Pancreas (tissue), 10 donors: ENCODE data around the gene DPYSL3. TPM values are rescaled to one million over a fixed set of nuclear protein-coding genes. Genes with fewer than 3 reads are reported as not detected.

Experiments used
- ATAC-seq, 4 donors: fragments of 200-7000 bp; cut with Tn5 transposase; one replicate each; pipeline versions ENCODE4 v1.8.0 to v1.9.1; 2020; ENCODE audit warnings: mild to moderate bottlenecking in 4 of 4, moderate library complexity in 4 of 4
- DNase-seq, 6 donors: peaks; one replicate each; pipeline ENCODE4 v3.0.0-alpha.2; 2020
- FAIRE-seq: peaks from 2 replicates; lab custom pipeline; 2012; peaks lifted over from hg19 to GRCh38; lab: Jason Lieb, UNC
- H3K27ac ChIP-seq, 4 donors: fragments of 200-600 bp; sonication (generic); 1 replicate in 3 of 4; 2 replicates in 1 of 4; pipeline versions ENCODE4 v1.5.0 to v1.8.0; 2020
- H3K27me3 ChIP-seq, 4 donors: fragments of 200-600 bp; one replicate each; pipeline ENCODE4 v1.8.0; 2021
- H3K36me3 ChIP-seq, 3 donors: fragments of 200-600 bp; sonication (generic) in 1 of 3; one replicate each; pipeline versions ENCODE4 v1.5.0 to v1.8.0; 2020 to 2021
- H3K4me1 ChIP-seq, 3 donors: fragments of 200-600 bp; one replicate each; pipeline ENCODE4 v1.8.0; 2021
- H3K4me3 ChIP-seq, 4 donors: fragments of 200-600 bp; sonication (generic) in 2 of 4; one replicate each; pipeline versions ENCODE4 v1.5.0 to v1.8.0; 2020 to 2021
- H3K9me3 ChIP-seq, 4 donors: fragments of 200-600 bp; one replicate each; pipeline ENCODE4 v1.8.0; 2021
- WGBS, 2 donors: extraction: QIAGEN DNeasy Blood & Tissue Kit; methylation state at CpG; one replicate each; pipeline ENCODE4 v1.1.7; 2013; 5-methylcytosine and 5-hydroxymethylcytosine counted together
- intact Hi-C, 3 donors: fragments of 100-400 bp; cut with DNase I; formaldehyde crosslinking; loops; one replicate each; pipeline versions ENCODE4 v1.11.1 to v1.14.2; 2022
- polyA plus RNA-seq, 2 donors: library from polyadenylated mRNA; stranded (reverse); fragments of 200-250 nt; gene quantifications; one replicate each; pipeline ENCODE4 v1.2.3, GENCODE V29; 2013
- total RNA-seq, 6 donors: library from RNA; stranded (reverse); fragmentation: NEBNext Ultra II Directional in 4 of 6; extraction: Animal tissue kit (Norgen Biotek cat#: 25700) in 4 of 6; gene quantifications; one replicate each; pipeline versions ENCODE4 v1.2.1 to v1.2.4, GENCODE V29; 2021 to 2023
- TF ChIP-seq, protein P1 (sequence below), 4 donors: fragments of 200-600 bp; sonication (generic) in 3 of 4; IDR thresholded peaks; one replicate each; pipeline versions ENCODE4 v1.5.0 to v1.8.0; 2021; ENCODE audit warnings: antibody characterized with exemption in 4 of 4
- donor health status: healthy with polysubstance abuse.
- donor health status: DM: no; HTN: no; CAD: no; lungs with moderate emphysema.
- donor health status: DM: no; HTN: no; CAD: no.
- donor health status: control.
- donor health status: control.
- donor health status: Bipolar disorder and iron deficiency.
- donor health status: DM: yes; HTN: yes; CAD: no.
- donor health status: DM: no; HTN: no; CAD: no.
- donor health status: DM: no; HTN: no; CAD: no.
- donor health status: DM: yes; HTN: yes; CAD: no.

The DPYSL3 gene
- total and polyA plus RNA-seq, 8 donors = 1.7 to 18.4 (median 5.0) TPM

DNA sequence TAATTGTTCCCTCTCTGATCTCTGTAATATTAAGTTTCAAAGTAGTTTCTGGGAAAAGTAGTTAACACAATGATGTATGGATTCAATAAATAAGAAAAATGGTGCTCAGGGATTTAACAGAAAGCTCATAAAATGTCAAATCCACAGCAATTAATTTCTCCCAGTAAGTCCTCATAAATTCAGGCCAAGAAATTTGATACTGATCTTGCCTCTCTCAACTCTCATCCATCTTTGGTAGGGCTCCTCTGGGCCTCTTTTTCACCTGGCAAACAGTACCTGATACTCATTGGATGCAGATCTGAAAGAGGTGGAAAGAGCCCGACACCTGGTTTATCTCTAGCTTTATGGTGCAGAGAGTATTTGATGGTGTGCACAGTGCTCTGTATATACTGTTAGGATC lies 168.9 kb downstream of the DPYSL3 start:
- Histone ChIP-seq H3K36me3 (no peaks in the 10 kb centered on the region), H3K4me3 (no peak overlapping the region), H3K27ac (no peak overlapping the region), H3K4me1 (no peaks in the 10 kb centered on the region), H3K27me3 (no peaks in the 10 kb centered on the region), H3K9me3 (no peaks in the 10 kb centered on the region)
- intact Hi-C loops = no loop called here
- ATAC-seq (no peak), FAIRE-seq (no peak), DNase-seq (no peak)
- WGBS, 2 donors = 87 to 94% methylated on average over 1 of the region's 1 CpG
- TF ChIP-seq, protein P1, sequence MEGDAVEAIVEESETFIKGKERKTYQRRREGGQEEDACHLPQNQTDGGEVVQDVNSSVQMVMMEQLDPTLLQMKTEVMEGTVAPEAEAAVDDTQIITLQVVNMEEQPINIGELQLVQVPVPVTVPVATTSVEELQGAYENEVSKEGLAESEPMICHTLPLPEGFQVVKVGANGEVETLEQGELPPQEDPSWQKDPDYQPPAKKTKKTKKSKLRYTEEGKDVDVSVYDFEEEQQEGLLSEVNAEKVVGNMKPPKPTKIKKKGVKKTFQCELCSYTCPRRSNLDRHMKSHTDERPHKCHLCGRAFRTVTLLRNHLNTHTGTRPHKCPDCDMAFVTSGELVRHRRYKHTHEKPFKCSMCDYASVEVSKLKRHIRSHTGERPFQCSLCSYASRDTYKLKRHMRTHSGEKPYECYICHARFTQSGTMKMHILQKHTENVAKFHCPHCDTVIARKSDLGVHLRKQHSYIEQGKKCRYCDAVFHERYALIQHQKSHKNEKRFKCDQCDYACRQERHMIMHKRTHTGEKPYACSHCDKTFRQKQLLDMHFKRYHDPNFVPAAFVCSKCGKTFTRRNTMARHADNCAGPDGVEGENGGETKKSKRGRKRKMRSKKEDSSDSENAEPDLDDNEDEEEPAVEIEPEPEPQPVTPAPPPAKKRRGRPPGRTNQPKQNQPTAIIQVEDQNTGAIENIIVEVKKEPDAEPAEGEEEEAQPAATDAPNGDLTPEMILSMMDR (IDR thresholded peaks at IDR 0.05) = no peak
